Measurements from ENCODE around the gene CALCB.

GRCh38 chr11:15045209-15045608 lies 28.2 kb upstream of the CALCB start:
- TF ChIP-seq CTCF (IDR thresholded peaks at IDR 0.05) = no peak
- TF ChIP-seq POLR2A (IDR thresholded peaks at IDR 0.05) = no peak
- no peak for TF ChIP-seq POLR2AphosphoS5 (IDR thresholded peaks at IDR 0.05)
